Bronchial epithelial cell (primary cell): ENCODE data around the gene DNASE1L2. TPM values are rescaled to one million over a fixed set of nuclear protein-coding genes. Genes with fewer than 3 reads are reported as not detected.
A peak's percentile ranks its signal among the peaks of the same experiment; 100 is the strongest.

Experiments
- DNase-seq: peaks from one replicate; pipeline ENCODE4 v3.0.0-alpha.2; 2010; ENCODE audit warnings: low read depth
- FAIRE-seq: peaks from 2 replicates; lab custom pipeline; 2011; peaks lifted over from hg19 to GRCh38; lab: Jason Lieb, UNC
- H3K27me3 ChIP-seq: 2 replicates; pipeline ENCODE4 v1.5.1; 2011; ENCODE audit warnings: low read length; ENCODE audit not compliant: control insufficient read depth, insufficient read depth
- H3K36me3 ChIP-seq: 2 replicates; pipeline ENCODE4 v1.5.1; 2011; ENCODE audit warnings: low read length; ENCODE audit not compliant: control insufficient read depth, insufficient read depth
- H3K4me3 ChIP-seq: 2 replicates; pipeline ENCODE4 v1.5.1; 2011; ENCODE audit warnings: mild to moderate bottlenecking, low read depth, low read length, control low read depth
- CTCF ChIP-seq: IDR thresholded peaks from 2 replicates; pipeline ENCODE4 v1.5.1; 2011; ENCODE audit warnings: mild to moderate bottlenecking, moderate library complexity, low read length, control low read depth, inconsistent platforms; ENCODE audit not compliant: insufficient read depth, severe bottlenecking
- total RNA-seq: library from RNA; depleted of rRNA; stranded (reverse); fragments of >200 nt; gene quantifications from 2 replicates; pipeline ENCODE4 v1.2.1, GENCODE V29; 2014

DNASE1L2 gene
- total RNA-seq, 1 donor from 2014 or later, result under 0.01 TPM

GRCh38 chr16:2284001-2284770, 47.9 kb downstream of the DNASE1L2 start:
- H3K27me3 ChIP-seq, result peaks cover 2% of the 10 kb centered on the region
- no peak for DNase-seq
- H3K4me3 ChIP-seq, result no peak overlapping the region
- H3K36me3 ChIP-seq, result no peaks in the 10 kb centered on the region
- TF ChIP-seq CTCF, result no peak
- no peak for FAIRE-seq

GRCh38 chr16:2284797-2285576, 48.7 kb downstream of the DNASE1L2 start:
- no peak for FAIRE-seq

GRCh38 chr16:2285731-2286191, 49.5 kb downstream of the DNASE1L2 start:
- H3K4me3 ChIP-seq, result no peak overlapping the region
- no peaks in the 10 kb centered on the region for H3K27me3 ChIP-seq
- FAIRE-seq (peak; percentile 32), DNase-seq (no peak)
- H3K36me3 ChIP-seq, result no peaks in the 10 kb centered on the region
- TF ChIP-seq CTCF, result no peak

More at GRCh38 chr16:2284797-2285576, 48.7 kb downstream of the DNASE1L2 start:
- Histone ChIP-seq H3K27me3 (no peaks in the 10 kb centered on the region), H3K36me3 (no peaks in the 10 kb centered on the region), H3K4me3 (no peak overlapping the region)
- DNase-seq, result no peak
- TF ChIP-seq CTCF, result no peak

DNA sequence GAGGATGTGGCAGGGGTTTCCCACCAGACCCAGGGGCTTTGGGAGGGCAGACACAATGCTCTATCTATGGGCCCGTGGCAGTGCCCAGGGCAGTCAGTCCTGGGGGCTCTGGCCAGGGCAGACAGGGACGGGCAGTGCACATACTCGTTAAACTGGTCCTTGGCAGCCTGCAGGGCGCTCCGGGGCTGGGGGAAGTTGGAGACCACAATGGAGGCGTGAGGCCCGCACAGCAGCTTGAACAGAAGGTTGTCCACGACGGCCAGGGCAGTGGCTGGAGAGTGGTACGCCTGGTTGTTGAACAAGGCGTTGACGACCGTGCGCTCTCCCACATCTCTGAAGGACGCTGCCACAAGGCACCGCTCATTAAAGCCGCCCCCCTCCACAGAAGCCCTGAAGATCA, 50.3 kb downstream of the DNASE1L2 start:
- Histone ChIP-seq H3K4me3 (no peak overlapping the region), H3K36me3 (no peaks in the 10 kb centered on the region), H3K27me3 (no peaks in the 10 kb centered on the region)
- FAIRE-seq (no peak), DNase-seq (no peak)
- no peak for TF ChIP-seq CTCF

- Histone ChIP-seq H3K36me3 (no peaks in the 10 kb centered on the region), H3K27me3 (no peaks in the 10 kb centered on the region), H3K4me3 (no peak overlapping the region)
- no peak for TF ChIP-seq CTCF
- no peak for FAIRE-seq
- DNase-seq, result no peak
These were observed 51.8 kb downstream of the DNASE1L2 start for GRCh38 chr16:2287916-2288547.

Other genes starting within 250 kb of the DNASE1L2 start
- gene SYNGR3, start 246.5 kb upstream of the DNASE1L2 start, total RNA-seq, result 2.9 and 5.2 TPM in 2 replicates
- 26.3 and 31.9 TPM in 2 replicates for gene ZNF598, start 226.6 kb upstream of the DNASE1L2 start, total RNA-seq
- gene NPW, start 216.7 kb upstream of the DNASE1L2 start, total RNA-seq, result 0.13 TPM in 1 of 2 replicates, not detected in the other
- gene NHERF2, start 209.5 kb upstream of the DNASE1L2 start, total RNA-seq, result 15.8 and 20.1 TPM in 2 replicates
- gene NTHL1, start 188.6 kb upstream of the DNASE1L2 start, total RNA-seq, result 18.6 and 44.0 TPM in 2 replicates
- 25.0 and 34.7 TPM in 2 replicates for gene TSC2, start 188.5 kb upstream of the DNASE1L2 start, total RNA-seq
- gene PKD1, start 100.5 kb upstream of the DNASE1L2 start, total RNA-seq, result 56.1 and 114 TPM in 2 replicates
- gene RAB26, start 87.8 kb upstream of the DNASE1L2 start, total RNA-seq, result 0.26 and 0.90 TPM in 2 replicates
- 47.4 and 50.2 TPM in 2 replicates for gene TRAF7, start 80.7 kb upstream of the DNASE1L2 start, total RNA-seq
- gene CASKIN1, start 39.8 kb upstream of the DNASE1L2 start, total RNA-seq, result under 0.01 and 1.8 TPM in 2 replicates
- 10.9 and 11.6 TPM in 2 replicates for gene MLST8, start 31.0 kb upstream of the DNASE1L2 start, total RNA-seq
- gene BRICD5, start 25.6 kb upstream of the DNASE1L2 start, total RNA-seq, result 0.53 and 1.2 TPM in 2 replicates
- 9.1 and 9.5 TPM in 2 replicates for gene PGP, start 21.6 kb upstream of the DNASE1L2 start, total RNA-seq
- 26.6 and 34.4 TPM in 2 replicates for gene E4F1, start 12.9 kb upstream of the DNASE1L2 start, total RNA-seq
- 87.8 and 140 TPM in 2 replicates for gene ECI1, start 15.1 kb downstream of the DNASE1L2 start, total RNA-seq
- 73.5 and 84.7 TPM in 2 replicates for gene RNPS1, start 31.7 kb downstream of the DNASE1L2 start, total RNA-seq
- gene ABCA3, start 104.3 kb downstream of the DNASE1L2 start, total RNA-seq, result under 0.01 and 0.51 TPM in 2 replicates
- 3.9 and 5.4 TPM in 2 replicates for gene CCNF, start 193.0 kb downstream of the DNASE1L2 start, total RNA-seq
- gene TEDC2, start 223.7 kb downstream of the DNASE1L2 start, total RNA-seq, result 0.53 and 0.64 TPM in 2 replicates
- gene NTN3, start 234.9 kb downstream of the DNASE1L2 start, total RNA-seq, result under 0.01 TPM in 1 of 2 replicates, not detected in the other
- gene TBC1D24, start 238.7 kb downstream of the DNASE1L2 start, total RNA-seq, result 4.7 and 5.4 TPM in 2 replicates